Measurements from ENCODE around the gene SELENOO. TPM values are rescaled to one million over a fixed set of nuclear protein-coding genes. Genes with fewer than 3 reads are reported as not detected.

SELENOO gene
- total and polyA plus RNA-seq, 2 of the 13 experiments (the other 11 are each of a cell fraction or from before 2014, with no cell fraction given), result 14.4 to 19.0 TPM

- BruUV-seq (replicated peaks), result no TSS peak
- Histone ChIP-seq H3K9me3 (ENCODE audit: low read length) (no peaks in the 10 kb centered on the region), H4K20me1 (ENCODE audit: insufficient read depth, low read length) (peaks cover 2% of the 10 kb centered on the region; the same call in 1 of the 2 replicates), H3K4me3 (replicated peaks in 1 of 3; ENCODE audit: insufficient read depth in 1 of 3, low read depth in 2 of 3, low read length in 3 of 3) (no peak overlapping the region), H3K27me3 (ENCODE audit: control insufficient read depth in 1 of 2, insufficient read depth in 2 of 2, low read length in 2 of 2) (no peaks in the 10 kb centered on the region), H3K79me2 (ENCODE audit: insufficient read depth, low read length) (peaks cover 18% of the 10 kb centered on the region), H3K36me3 (replicated peaks in 1 of 2; ENCODE audit: control insufficient read depth in 1 of 2, insufficient read depth in 2 of 2, low read length in 2 of 2) (peaks cover 12 to 22% of the 10 kb centered on the region in 2 experiments; a peak in 4 of 5 replicates), H3K4me2 (ENCODE audit: low read depth, low read length) (no peak overlapping the region), H2AFZ (ENCODE audit: low read length) (no peak overlapping the region), H3K4me1 (ENCODE audit: insufficient read depth, low read length) (peaks cover 16% of the 10 kb centered on the region), H3K9ac (ENCODE audit: insufficient read depth, low read depth, low read length) (no peak overlapping the region), H3K27ac (ENCODE audit: extremely low read length, insufficient read depth, low read length) (no peak overlapping the region)
- ChIA-PET POLR2A (no interaction called here), CTCF (ENCODE audit: low intra/inter-chr PET ratio, low total read pairs) (no interaction called here)
- DNase-seq (ENCODE audit: low spot score), result no peak
- no peak for FAIRE-seq
- 91% methylated on average over 4 of the region's 4 CpGs for WGBS (ENCODE audit: low lambda C conversion rate)
- ATAC-seq, result no peak
- intact Hi-C loops (cut with micrococcal nuclease; ENCODE audit: unreplicated experiment) (no loop called here), in situ Hi-C loops (cut with HindIII; ENCODE audit: extremely low pct_ligation_motif_present, low pct_unique_long_range_greater_than_20kb) (no loop called here)
- TF ChIP-seq IRF2 (CRISPR knock-in tag; IDR thresholded peaks at IDR 0.05) (no peak), MED13 (CRISPR knock-in tag; IDR thresholded peaks at IDR 0.05) (no peak), ZNF253 (CRISPR knock-in tag; IDR thresholded peaks at IDR 0.05; ENCODE audit: borderline replicate concordance) (no peak), ZNF788 (CRISPR knock-in tag; IDR thresholded peaks at IDR 0.05; ENCODE audit: borderline replicate concordance) (no peak)
Measured at GRCh38 chr22:50189849-50190181, 11.0 kb upstream of the SELENOO start.

GRCh38 chr22:50190182-50190940 lies 10.4 kb upstream of the SELENOO start:
- no peak for FAIRE-seq
- peaks cover 2% of the 10 kb centered on the region; the same call in 1 of the 2 replicates for H4K20me1 ChIP-seq (ENCODE audit: insufficient read depth, low read length)
- H3K79me2 ChIP-seq (ENCODE audit: insufficient read depth, low read length), result peaks cover 18% of the 10 kb centered on the region
- H3K4me1 ChIP-seq (ENCODE audit: insufficient read depth, low read length), result peaks cover 11% of the 10 kb centered on the region
- BruUV-seq (replicated peaks), result no TSS peak
- H3K27ac ChIP-seq (ENCODE audit: extremely low read length, insufficient read depth, low read length), result no peak overlapping the region
- no peak overlapping the region for H3K4me2 ChIP-seq (ENCODE audit: low read depth, low read length)
- in situ Hi-C loops (cut with HindIII; ENCODE audit: extremely low pct_ligation_motif_present, low pct_unique_long_range_greater_than_20kb), result no loop called here
- H3K9ac ChIP-seq (ENCODE audit: insufficient read depth, low read depth, low read length), result no peak overlapping the region
- no peak overlapping the region for H3K4me3 ChIP-seq (replicated peaks in 1 of 3; ENCODE audit: insufficient read depth in 1 of 3, low read depth in 2 of 3, low read length in 3 of 3)
- H3K36me3 ChIP-seq (replicated peaks in 1 of 2; ENCODE audit: control insufficient read depth in 1 of 2, insufficient read depth in 2 of 2, low read length in 2 of 2), result peaks cover 14 to 22% of the 10 kb centered on the region in 2 experiments; a peak in 4 of 5 replicates
- 98% methylated on average over 17 of the region's 43 CpGs for WGBS (ENCODE audit: low lambda C conversion rate)
- H2AFZ ChIP-seq (ENCODE audit: low read length), result no peak overlapping the region
- ChIA-PET CTCF (ENCODE audit: low intra/inter-chr PET ratio, low total read pairs) (no interaction called here), POLR2A (no interaction called here)
- H3K27me3 ChIP-seq (ENCODE audit: control insufficient read depth in 1 of 2, insufficient read depth in 2 of 2, low read length in 2 of 2), result no peaks in the 10 kb centered on the region
- intact Hi-C loops (cut with micrococcal nuclease; ENCODE audit: unreplicated experiment), result no loop called here
- no peak for ATAC-seq
- no peak for TF ChIP-seq NFYC (CRISPR knock-in tag; IDR thresholded peaks at IDR 0.05)
- TF ChIP-seq RBFOX2 (IDR thresholded peaks at IDR 0.05; ENCODE audit: low read depth, low read length), result peak; percentile 50
- TF ChIP-seq AGO2 (optimal IDR thresholded peaks at IDR 0.05; ENCODE audit: low read depth, low read length), result peak; percentile 5
- TF ChIP-seq GATA4 (IDR thresholded peaks at IDR 0.05; ENCODE audit: borderline replicate concordance, low read depth), result no peak
- TF ChIP-seq ZBTB33 (CRISPR knock-in tag; IDR thresholded peaks at IDR 0.05), result peak; percentile 89
- TF ChIP-seq AKAP8 (CRISPR knock-in tag; IDR thresholded peaks at IDR 0.05), result peak; percentile 74
- peak; percentile 22; the same call in 1 of the 2 replicates for TF ChIP-seq CTCF (CRISPR knock-in tag; IDR thresholded peaks at IDR 0.05)
- no peak for DNase-seq (ENCODE audit: low spot score)
- H3K9me3 ChIP-seq (ENCODE audit: low read length), result no peaks in the 10 kb centered on the region

Measured in HepG2 (cell line).